SK-N-SH (cell line): ENCODE data around the gene FGGY. TPM values are rescaled to one million over a fixed set of nuclear protein-coding genes. Genes with fewer than 3 reads are reported as not detected.

ENCODE experiments used
- CTCF ChIA-PET: fragments of 300-600, 350-600 bp; formaldehyde crosslinking; extraction: SDS; loops from one replicate; lab custom pipeline; 2021; lab: Yijun Ruan, JAX
- POLR2A ChIA-PET: fragments of 350-600 bp; sonication (Branson Sonifier 250); formaldehyde crosslinking; extraction: SDS; loops from one replicate; lab custom pipeline; 2020; ENCODE audit warnings: antibody characterized with exemption, inconsistent platforms; lab: Yijun Ruan, JAX
- DNase-seq: peaks from one replicate; pipeline ENCODE4 v3.0.0; 2012
- H2AFZ ChIP-seq: fragments of 200-600 bp; sonication (generic); 2 replicates; pipeline ENCODE4 v1.8.1; 2016; ENCODE audit warnings: antibody characterized with exemption, mild to moderate bottlenecking, low read depth
- H3F3A ChIP-seq: fragments of 200-600 bp; sonication (generic); replicated peaks from 2 replicates; pipeline ENCODE3; 2016; ENCODE audit warnings: antibody characterized with exemption, mild to moderate bottlenecking; ENCODE audit not compliant: insufficient read depth
- H3K27ac ChIP-seq, 2 experiments: fragments of 200-500 bp in 1 of 2; fragments of 200-600 bp in 1 of 2; sonication (Bioruptor generic) in 1 of 2; sonication (generic), shearing (Covaris generic) in 1 of 2; 2 replicates each; pipeline versions ENCODE4 v1.5.1 to v1.6.1; 2014 to 2016; ENCODE audit warnings: low read depth in 2 of 2, inconsistent platforms in 1 of 2, low read length in 1 of 2, mild to moderate bottlenecking in 1 of 2, mixed read lengths in 1 of 2
- H3K27me3 ChIP-seq: fragments of 200-600 bp; sonication (generic), shearing (Covaris generic); 2 replicates; pipeline ENCODE4 v1.6.1; 2016; ENCODE audit warnings: mixed run types; ENCODE audit not compliant: insufficient read depth
- H3K36me3 ChIP-seq, 2 experiments: fragments of 200-500 bp in 1 of 2; fragments of 200-600 bp in 1 of 2; sonication (Bioruptor generic) in 1 of 2; sonication (generic) in 1 of 2; replicated peaks in 1 of 2; 2 replicates each; pipeline versions ENCODE3 to v1.5.1; 2014 to 2016; ENCODE audit warnings: low read length in 1 of 2, mild to moderate bottlenecking in 1 of 2; ENCODE audit not compliant: insufficient read depth in 2 of 2, control insufficient read depth in 1 of 2
- H3K4me1 ChIP-seq, 2 experiments: fragments of 200-500 bp in 1 of 2; fragments of 200-600 bp in 1 of 2; sonication (Bioruptor generic) in 1 of 2; sonication (generic), shearing (Covaris generic) in 1 of 2; 2 replicates each; pipeline versions ENCODE4 v1.5.1 to v1.6.1; 2014 to 2016; ENCODE audit warnings: low read depth in 1 of 2, low read length in 1 of 2, mixed run types in 1 of 2; ENCODE audit not compliant: insufficient read depth in 2 of 2, control insufficient read depth in 1 of 2
- H3K4me2 ChIP-seq: fragments of 200-600 bp; sonication (generic), shearing (Covaris generic); 2 replicates; pipeline ENCODE4 v1.6.1; 2017; ENCODE audit warnings: mixed run types
- H3K4me3 ChIP-seq, 2 experiments: fragments of 200-500 bp in 1 of 2; fragments of 200-600 bp in 1 of 2; sonication (Bioruptor generic) in 1 of 2; sonication (generic), shearing (Covaris generic) in 1 of 2; 2 replicates each; pipeline versions ENCODE4 v1.5.1 to v1.8.1; 2014 to 2016; ENCODE audit warnings: low read depth in 2 of 2, inconsistent platforms in 1 of 2, low read length in 1 of 2, mild to moderate bottlenecking in 1 of 2, mixed read lengths in 1 of 2, moderate library complexity in 1 of 2
- H3K79me2 ChIP-seq: fragments of 200-600 bp; sonication (generic); 2 replicates; pipeline ENCODE4 v1.8.1; 2017; ENCODE audit warnings: mild to moderate bottlenecking; ENCODE audit not compliant: insufficient read depth
- H3K9ac ChIP-seq: fragments of 200-600 bp; sonication (generic); 2 replicates; pipeline ENCODE4 v1.6.1; 2017; ENCODE audit warnings: mixed run types
- H3K9me2 ChIP-seq: fragments of 200-600 bp; sonication (generic); 2 replicates; pipeline ENCODE4 v1.6.1; 2017; ENCODE audit warnings: mixed run types
- H3K9me3 ChIP-seq: fragments of 200-600 bp; sonication (generic); 2 replicates; pipeline ENCODE4 v1.6.1; 2017; ENCODE audit warnings: mixed run types, mild to moderate bottlenecking, moderate library complexity
- H4K20me1 ChIP-seq: fragments of 200-600 bp; sonication (generic); 2 replicates; pipeline ENCODE4 v1.6.1; 2017; ENCODE audit warnings: mild to moderate bottlenecking, mixed run types; ENCODE audit not compliant: insufficient read depth
- FOSL2 ChIP-seq: IDR thresholded peaks from 2 replicates; pipeline ENCODE4 v1.4.0; 2012; ENCODE audit warnings: low read depth, mild to moderate bottlenecking, moderate library complexity, borderline replicate concordance
- FOXM1 ChIP-seq: IDR thresholded peaks from 2 replicates; pipeline ENCODE4 v1.4.0; 2012; ENCODE audit warnings: low read depth, mild to moderate bottlenecking
- JUND ChIP-seq: IDR thresholded peaks from 2 replicates; pipeline ENCODE4 v1.4.0; 2012
- MEF2A ChIP-seq: IDR thresholded peaks from 2 replicates; pipeline ENCODE4 v1.4.0; 2012; ENCODE audit warnings: low read depth, borderline replicate concordance
- MXI1 ChIP-seq: IDR thresholded peaks from 2 replicates; pipeline ENCODE4 v1.6.1; 2012; ENCODE audit warnings: mild to moderate bottlenecking, low read depth, low read length, improper control_type of control experiment
- NFIC ChIP-seq: IDR thresholded peaks from 2 replicates; pipeline ENCODE4 v1.4.0; 2012; ENCODE audit warnings: borderline replicate concordance
- PBX3 ChIP-seq: IDR thresholded peaks from 2 replicates; pipeline ENCODE4; 2012
- RAD21 ChIP-seq: IDR thresholded peaks from 2 replicates; pipeline ENCODE4 v1.6.1; 2012; ENCODE audit warnings: mild to moderate bottlenecking, low read length
- REST ChIP-seq: IDR thresholded peaks from 2 replicates; pipeline ENCODE4 v1.6.1; 2012; ENCODE audit warnings: mild to moderate bottlenecking, low read depth, low read length, moderate library complexity
- RFX5 ChIP-seq: IDR thresholded peaks from 2 replicates; pipeline ENCODE4 v1.6.1; 2012; ENCODE audit warnings: mild to moderate bottlenecking, improper control_type of control experiment, low read length
- SIN3A ChIP-seq: IDR thresholded peaks from 2 replicates; pipeline ENCODE4 v1.6.1; 2012; ENCODE audit warnings: low read depth, mild to moderate bottlenecking, low read length, moderate library complexity, borderline replicate concordance
- SMC3 ChIP-seq: IDR thresholded peaks from 2 replicates; pipeline ENCODE4 v1.6.1; 2012; ENCODE audit warnings: low read depth, low read length, improper control_type of control experiment
- TCF12 ChIP-seq: IDR thresholded peaks from 2 replicates; pipeline ENCODE4 v1.4.0; 2012
- TEAD4 ChIP-seq: IDR thresholded peaks from 2 replicates; pipeline ENCODE4 v1.4.0; 2012; ENCODE audit warnings: mild to moderate bottlenecking, borderline replicate concordance; ENCODE audit not compliant: insufficient read depth
- YY1 ChIP-seq: IDR thresholded peaks from 2 replicates; pipeline ENCODE4 v1.4.0; 2012; ENCODE audit warnings: low read depth, mild to moderate bottlenecking
- ZBTB33 ChIP-seq: IDR thresholded peaks from 2 replicates; pipeline ENCODE4 v1.4.0; 2012; ENCODE audit warnings: low read depth, borderline replicate concordance
- WGBS: methylation state at CpG from one replicate; pipeline ENCODE4 v1.1.6; 2017; ENCODE audit warnings: low lambda C conversion rate; 5-methylcytosine and 5-hydroxymethylcytosine counted together
- polyA plus RNA-seq, 3 experiments: library from polyadenylated mRNA; depleted of rRNA; stranded (reverse); fragments of >200 nt; gene quantifications; 2 replicates each; pipeline ENCODE4 v1.2.3, GENCODE V29; 2012

Gene FGGY
- polyA plus RNA-seq, 1 of the 3 experiments (the other 2 are of a cell fraction) = 10.3 TPM

- no peaks in the 10 kb centered on the region for H4K20me1 ChIP-seq
- no peak overlapping the region for H3K4me3 ChIP-seq
- no peaks in the 10 kb centered on the region for H3K4me1 ChIP-seq
- H3K79me2 ChIP-seq = no peaks in the 10 kb centered on the region
- no peaks in the 10 kb centered on the region for H3K27me3 ChIP-seq
- no peak overlapping the region for H3K9ac ChIP-seq
- no peak overlapping the region for H2AFZ ChIP-seq
- no peaks in the 10 kb centered on the region for H3K9me2 ChIP-seq
- no peak overlapping the region for H3K27ac ChIP-seq
- CTCF ChIA-PET = no interaction called here
- TF ChIP-seq MEF2A (no peak), JUND (no peak), RFX5 (no peak), REST (no peak), NFIC (no peak), FOSL2 (no peak), TCF12 (no peak), YY1 (no peak), RAD21 (no peak), SMC3 (no peak), FOXM1 (no peak), ZBTB33 (no peak), PBX3 (no peak), TEAD4 (no peak), MXI1 (no peak), SIN3A (no peak)
- TF ChIP-seq, all 33 proteins: peak for 0
- 88% methylated on average over 2 of the region's 2 CpGs for WGBS
- Histone ChIP-seq H3K9me3 (no peaks in the 10 kb centered on the region), H3K36me3 (peaks cover 0 to 2% of the 10 kb centered on the region in 2 experiments), H3F3A (no peaks in the 10 kb centered on the region), H3K4me2 (no peak overlapping the region)
- POLR2A ChIA-PET = no interaction called here
- DNase-seq = no peak
These were observed 25.9 kb downstream of the FGGY start for GRCh38 chr1:59322814-59323213.
